HUES6 (cell line): ENCODE data around the gene TAX1BP1.
A peak's percentile ranks its signal among the peaks of the same experiment; 100 is the strongest.
"Not testable (repeated sequence)": the region's sequence is repeated elsewhere in the genome, so short reads cannot be mapped to it uniquely, and the experiment has no call there.

ENCODE experiments used
- H3K27ac ChIP-seq: 2 replicates; pipeline ENCODE4 v1.7.0; 2013; ENCODE audit warnings: low read depth, mild to moderate bottlenecking, low read length, inconsistent platforms
- H3K27me3 ChIP-seq: 2 replicates; pipeline ENCODE4 v1.6.1; 2013; ENCODE audit warnings: low read length; ENCODE audit not compliant: control insufficient read depth, insufficient read depth
- H3K36me3 ChIP-seq: 2 replicates; pipeline ENCODE4 v1.6.1; 2013; ENCODE audit warnings: low read length; ENCODE audit not compliant: control insufficient read depth, insufficient read depth
- H3K4me1 ChIP-seq: 2 replicates; pipeline ENCODE4 v1.6.1; 2013; ENCODE audit warnings: low read length; ENCODE audit not compliant: control insufficient read depth, insufficient read depth
- H3K4me3 ChIP-seq: 2 replicates; pipeline ENCODE4 v1.5.1; 2013; ENCODE audit warnings: low read depth, low read length
- H3K9ac ChIP-seq: one replicate; pipeline ENCODE4 v1.6.1; 2013; ENCODE audit warnings: mild to moderate bottlenecking, low read length
- H3K9me3 ChIP-seq: 2 replicates; pipeline ENCODE4 v1.6.1; 2013; ENCODE audit warnings: low read depth, low read length; ENCODE audit not compliant: control insufficient read depth, insufficient read depth

The TAX1BP1 gene

GRCh38 chr7:27739301-27739908 is 557 bp upstream of the TAX1BP1 start:
- Histone ChIP-seq H3K9ac (peak overlapping the region; percentile 92), H3K27ac (peak overlapping the region; percentile 69; the same call in 1 of the 2 replicates), H3K27me3 (no peaks in the 10 kb centered on the region), H3K36me3 (no peaks in the 10 kb centered on the region), H3K4me3 (peak overlapping the region; percentile 68), H3K4me1 (peaks cover 7% of the 10 kb centered on the region; the same call in 1 of the 2 replicates), H3K9me3 (no peaks in the 10 kb centered on the region)

- Histone ChIP-seq H3K27me3 (no peaks in the 10 kb centered on the region), H3K27ac (peak overlapping the region; percentile 69), H3K4me3 (peak overlapping the region; percentile 68), H3K36me3 (no peaks in the 10 kb centered on the region), H3K9me3 (no peaks in the 10 kb centered on the region), H3K4me1 (peaks cover 14% of the 10 kb centered on the region), H3K9ac (peak overlapping the region; percentile 92)
Observed at GRCh38 chr7:27740449-27741086, 606 bp downstream of the TAX1BP1 start.

- not testable (repeated sequence) for H3K9me3 ChIP-seq, H3K4me3 ChIP-seq, H3K27ac ChIP-seq, H3K36me3 ChIP-seq, H3K9ac ChIP-seq, H3K27me3 ChIP-seq
- H3K4me1 ChIP-seq, result peaks cover 20% of the 10 kb centered on the region
Observed at GRCh38 chr7:27742091-27742710, 2.2 kb downstream of the TAX1BP1 start.

- Histone ChIP-seq H3K27ac (0 out of 2 replicates have a peak overlapping the region, but pooled peaks have one; percentile 17), H3K9ac (no peak overlapping the region), H3K4me1 (peaks cover 13% of the 10 kb centered on the region)
Observed at GRCh38 chr7:27745064-27745583, 5.2 kb downstream of the TAX1BP1 start.

GRCh38 chr7:27746486-27746885 is 6.5 kb downstream of the TAX1BP1 start:
- peaks cover 31% of the 10 kb centered on the region for H3K36me3 ChIP-seq
- H3K4me1 ChIP-seq, result peaks cover 13% of the 10 kb centered on the region
- no peak overlapping the region for H3K27ac ChIP-seq
- H3K9me3 ChIP-seq, result no peaks in the 10 kb centered on the region
- H3K27me3 ChIP-seq, result no peaks in the 10 kb centered on the region
- H3K4me3 ChIP-seq, result no peak overlapping the region
- no peak overlapping the region for H3K9ac ChIP-seq

More at GRCh38 chr7:27745064-27745583, 5.2 kb downstream of the TAX1BP1 start:
- 0 out of 2 replicates have a peak overlapping the region, but pooled peaks have one; percentile 4 for H3K4me3 ChIP-seq
- no peaks in the 10 kb centered on the region for H3K27me3 ChIP-seq
- H3K9me3 ChIP-seq, result no peaks in the 10 kb centered on the region
- peaks cover 18% of the 10 kb centered on the region for H3K36me3 ChIP-seq

- H3K27me3 ChIP-seq, result no peaks in the 10 kb centered on the region
- H3K27ac ChIP-seq, result no peak overlapping the region
- peaks cover 32% of the 10 kb centered on the region for H3K36me3 ChIP-seq
- H3K9me3 ChIP-seq, result no peaks in the 10 kb centered on the region
- no peak overlapping the region for H3K9ac ChIP-seq
- no peak overlapping the region for H3K4me3 ChIP-seq
- H3K4me1 ChIP-seq, result peaks cover 13% of the 10 kb centered on the region
Observed at GRCh38 chr7:27746978-27747377, 7.0 kb downstream of the TAX1BP1 start.

- no peaks in the 10 kb centered on the region for H3K9me3 ChIP-seq
- no peak overlapping the region for H3K9ac ChIP-seq
- peaks cover 13% of the 10 kb centered on the region for H3K4me1 ChIP-seq
- H3K36me3 ChIP-seq, result peaks cover 32% of the 10 kb centered on the region
- no peaks in the 10 kb centered on the region for H3K27me3 ChIP-seq
- H3K27ac ChIP-seq, result no peak overlapping the region
- H3K4me3 ChIP-seq, result no peak overlapping the region
Observed at GRCh38 chr7:27747589-27748368, 7.8 kb downstream of the TAX1BP1 start.

- Histone ChIP-seq H3K9me3 (no peaks in the 10 kb centered on the region), H3K9ac (no peak overlapping the region), H3K4me1 (peaks cover 6% of the 10 kb centered on the region; the same call in 1 of the 2 replicates), H3K4me3 (no peak overlapping the region), H3K36me3 (peaks cover 32% of the 10 kb centered on the region), H3K27ac (no peak overlapping the region), H3K27me3 (no peaks in the 10 kb centered on the region)
Observed at GRCh38 chr7:27750316-27750715, 10.4 kb downstream of the TAX1BP1 start.

GRCh38 chr7:27751888-27752660 is 12.1 kb downstream of the TAX1BP1 start:
- Histone ChIP-seq H3K9me3 (no peaks in the 10 kb centered on the region), H3K4me3 (no peak overlapping the region), H3K4me1 (0 out of 2 replicates have a peak, but pooled peaks cover 1% of the 10 kb centered on the region), H3K27me3 (no peaks in the 10 kb centered on the region), H3K36me3 (peaks cover 39% of the 10 kb centered on the region), H3K27ac (no peak overlapping the region), H3K9ac (no peak overlapping the region)

GRCh38 chr7:27753863-27754262 is 13.9 kb downstream of the TAX1BP1 start:
- H3K27me3 ChIP-seq, result no peaks in the 10 kb centered on the region
- no peaks in the 10 kb centered on the region for H3K9me3 ChIP-seq
- no peak overlapping the region for H3K27ac ChIP-seq
- no peaks in the 10 kb centered on the region for H3K4me1 ChIP-seq
- no peak overlapping the region for H3K4me3 ChIP-seq
- H3K36me3 ChIP-seq, result peaks cover 44% of the 10 kb centered on the region
- no peak overlapping the region for H3K9ac ChIP-seq
